HCT116 (cell line): ENCODE results near the gene MRPL49. TPM values are rescaled to one million over a fixed set of nuclear protein-coding genes. Genes with fewer than 3 reads are reported as not detected.

Experiments
- ATAC-seq: fragments of 200-7000 bp; cut with Tn5 transposase; 2 replicates; pipeline ENCODE4 v1.9.1; 2020; ENCODE audit warnings: mild to moderate bottlenecking, moderate library complexity
- BruUV-seq: library from RNA; stranded (reverse); fragments of 400-500 nt; replicated peaks from 2 replicates; lab custom pipeline; 2021; lab: Mats Ljungman, UMichigan
- CTCF ChIA-PET: fragments of 300-600 bp; sonication (Branson Sonifier 250); formaldehyde crosslinking; loops from one replicate; lab custom pipeline; 2021; ENCODE audit warnings: antibody characterized with exemption; lab: Charles Lee
- POLR2A ChIA-PET: fragments of 300-600, 350-600 bp; sonication (Branson Sonifier 250); formaldehyde crosslinking; loops from one replicate; lab custom pipeline; 2021; ENCODE audit warnings: antibody characterized with exemption; lab: Charles Lee
- RAD21 ChIA-PET, 2 experiments: fragments of 300-600 bp; sonication (Branson Sonifier 250); formaldehyde crosslinking; loops; one replicate each; lab custom pipeline; 2023; ENCODE audit warnings: low total read pairs in 2 of 2; ENCODE audit not compliant: uncharacterized antibody in 2 of 2, unreplicated experiment in 2 of 2, low non-redundant PET in 1 of 2; lab: Charles Lee
- DNase-seq: peaks from one replicate; pipeline ENCODE4 v3.0.0-alpha.2; 2010; ENCODE audit warnings: low read depth, low spot score
- H2AFZ ChIP-seq: fragments of 200-600 bp; shearing (Covaris generic), sonication (generic); 2 replicates; pipeline ENCODE4 v1.6.1; 2017; ENCODE audit warnings: low read depth, mixed run types, mixed read lengths, antibody characterized with exemption, low read length; ENCODE audit not compliant: poor library complexity, severe bottlenecking
- H3K27ac ChIP-seq: 2 replicates; pipeline ENCODE4 v1.5.1; 2012; ENCODE audit warnings: low read depth, low read length
- H3K27me3 ChIP-seq: fragments of 200-600 bp; sonication (generic); 2 replicates; pipeline ENCODE4 v1.6.1; 2016; ENCODE audit warnings: mixed run types, low read length, mixed read lengths; ENCODE audit not compliant: insufficient read depth
- H3K36me3 ChIP-seq, 2 experiments: fragments of 200-500 bp in 1 of 2; fragments of 200-600 bp in 1 of 2; sonication (Bioruptor generic) in 1 of 2; sonication (generic) in 1 of 2; 2 replicates each; pipeline versions ENCODE4 v1.5.1 to v1.6.1; 2014 to 2016; ENCODE audit warnings: low read length in 2 of 2, inconsistent platforms in 1 of 2, mixed read lengths in 1 of 2, mixed run types in 1 of 2; ENCODE audit not compliant: insufficient read depth in 2 of 2, control insufficient read depth in 1 of 2
- H3K4me1 ChIP-seq, 2 experiments: fragments of 200-600 bp in 1 of 2; sonication (generic) in 1 of 2; 2 replicates each; pipeline versions ENCODE4 v1.5.1 to v1.6.1; 2012 to 2017; ENCODE audit warnings: low read length in 2 of 2, inconsistent platforms in 1 of 2, mild to moderate bottlenecking in 1 of 2, mixed read lengths in 1 of 2, mixed run types in 1 of 2, moderate library complexity in 1 of 2; ENCODE audit not compliant: insufficient read depth in 2 of 2, control insufficient read depth in 1 of 2
- H3K4me2 ChIP-seq: fragments of 200-600 bp; sonication (generic); 2 replicates; pipeline ENCODE4 v1.6.1; 2017; ENCODE audit warnings: mixed run types, low read length, mixed read lengths
- H3K4me3 ChIP-seq, 2 experiments: fragments of 200-600 bp in 1 of 2; sonication (generic) in 1 of 2; replicated peaks in 1 of 2; 2 replicates each; pipeline ENCODE4 v1.5.1; 2011 to 2016; ENCODE audit warnings: low read length in 2 of 2, control low read depth in 1 of 2, low read depth in 1 of 2, mild to moderate bottlenecking in 1 of 2, mixed read lengths in 1 of 2, mixed run types in 1 of 2
- H3K79me2 ChIP-seq: fragments of 200-600 bp; sonication (generic); 2 replicates; pipeline ENCODE4 v1.6.1; 2017; ENCODE audit warnings: mild to moderate bottlenecking, mixed run types, low read length, moderate library complexity, mixed read lengths; ENCODE audit not compliant: insufficient read depth
- H3K9ac ChIP-seq: fragments of 200-600 bp; sonication (generic); 2 replicates; pipeline ENCODE4 v1.6.1; 2016; ENCODE audit warnings: low read length, mixed read lengths
- H3K9me2 ChIP-seq: fragments of 200-600 bp; sonication (generic), shearing (Covaris generic); 2 replicates; pipeline ENCODE4 v1.6.1; 2017; ENCODE audit warnings: mixed run types, mild to moderate bottlenecking, moderate library complexity; ENCODE audit not compliant: insufficient read depth
- H3K9me3 ChIP-seq, 2 experiments: fragments of 200-500 bp in 1 of 2; fragments of 200-600 bp in 1 of 2; sonication (Bioruptor generic) in 1 of 2; sonication (generic) in 1 of 2; 2 replicates each; pipeline ENCODE4 v1.6.1; 2014 to 2017; ENCODE audit warnings: low read length in 2 of 2, mixed read lengths in 2 of 2, inconsistent platforms in 1 of 2, low read depth in 1 of 2, mild to moderate bottlenecking in 1 of 2, mixed run types in 1 of 2, moderate library complexity in 1 of 2; ENCODE audit not compliant: control insufficient read depth in 1 of 2, insufficient read depth in 1 of 2
- H4K20me1 ChIP-seq: fragments of 200-600 bp; sonication (generic), shearing (Covaris generic); 2 replicates; pipeline ENCODE4 v1.6.1; 2017; ENCODE audit warnings: mixed run types, mild to moderate bottlenecking, moderate library complexity; ENCODE audit not compliant: insufficient read depth
- CBX3 ChIP-seq: IDR thresholded peaks from 2 replicates; pipeline ENCODE4 v1.6.1; 2012; ENCODE audit warnings: low read depth
- ELF1 ChIP-seq: IDR thresholded peaks from 2 replicates; pipeline ENCODE4 v1.6.1; 2012; ENCODE audit warnings: low read depth, borderline replicate concordance
- EZH2phosphoT487 ChIP-seq: fragments of 200-600 bp; IDR thresholded peaks from 2 replicates; pipeline ENCODE4 v1.6.1; 2018; ENCODE audit warnings: antibody characterized with exemption, borderline replicate concordance
- JUND ChIP-seq: IDR thresholded peaks from 2 replicates; pipeline ENCODE4 v1.6.1; 2012
- MAX ChIP-seq: IDR thresholded peaks from 2 replicates; pipeline ENCODE4 v1.6.1; 2012
- RAD21 ChIP-seq: IDR thresholded peaks from 2 replicates; pipeline ENCODE4 v1.6.1; 2012; ENCODE audit warnings: low read depth, mild to moderate bottlenecking
- REST ChIP-seq: IDR thresholded peaks from 2 replicates; pipeline ENCODE4 v1.6.1; 2012; ENCODE audit warnings: low read depth
- SIN3A ChIP-seq: IDR thresholded peaks from 2 replicates; pipeline ENCODE4 v1.6.1; 2012; ENCODE audit warnings: low read depth
- SP1 ChIP-seq: IDR thresholded peaks from 2 replicates; pipeline ENCODE4 v1.6.1; 2012; ENCODE audit warnings: low read depth
- TCF7L2 ChIP-seq: IDR thresholded peaks from 2 replicates; pipeline ENCODE4 v1.7.0; 2011; ENCODE audit warnings: borderline replicate concordance, inconsistent platforms; ENCODE audit not compliant: insufficient read depth, insufficient read length; ENCODE audit errors: extremely low read depth
- YY1 ChIP-seq: IDR thresholded peaks from 2 replicates; pipeline ENCODE4 v1.6.1; 2011; ENCODE audit warnings: low read length, low read depth, moderate library complexity, mild to moderate bottlenecking; ENCODE audit not compliant: insufficient replicate concordance; ENCODE audit errors: extremely low read depth
- ZBTB33 ChIP-seq: IDR thresholded peaks from 2 replicates; pipeline ENCODE4 v1.6.1; 2011; ENCODE audit warnings: mild to moderate bottlenecking, low read length, moderate library complexity; ENCODE audit not compliant: insufficient replicate concordance; ENCODE audit errors: extremely low read depth
- intact Hi-C: fragments of 100-400 bp; cut with micrococcal nuclease; formaldehyde crosslinking; loops from 2 replicates; pipeline ENCODE4 v1.10.0; 2022
- total RNA-seq: library from RNA; stranded (reverse); gene quantifications from one replicate; pipeline ENCODE4 v1.2.1, GENCODE V29; 2021; ENCODE audit not compliant: unreplicated experiment

The MRPL49 gene
- total RNA-seq, 1 experiment from 2014 or later: 77.5 TPM

- intact Hi-C loops: no loop called here
- Histone ChIP-seq H3K9me3 (no peaks in the 10 kb centered on the region), H3K9me2 (no peaks in the 10 kb centered on the region), H3K4me3 (no peak overlapping the region), H4K20me1 (no peaks in the 10 kb centered on the region), H3K4me2 (no peak overlapping the region), H3K36me3 (no peaks in the 10 kb centered on the region), H3K27me3 (no peaks in the 10 kb centered on the region), H3K27ac (no peak overlapping the region), H2AFZ (no peak overlapping the region), H3K9ac (no peak overlapping the region), H3K4me1 (peaks cover 0 to 6% of the 10 kb centered on the region in 2 experiments; a peak in 1 of 4 replicates), H3K79me2 (no peaks in the 10 kb centered on the region)
- ATAC-seq (no peak), DNase-seq (no peak)
- RAD21 ChIA-PET: no interaction called here
- TF ChIP-seq EZH2phosphoT487: no peak
- TF ChIP-seq YY1: no peak
- TF ChIP-seq TCF7L2: no peak
- no peak for TF ChIP-seq MAX
- no TSS peak for BruUV-seq
- CTCF ChIA-PET: no interaction called here
- POLR2A ChIA-PET: no interaction called here
These were observed 34.8 kb downstream of the MRPL49 start for GRCh38 chr11:65156926-65157325.

GRCh38 chr11:65157336-65157735 lies 35.2 kb downstream of the MRPL49 start:
- Histone ChIP-seq H3K9me3 (no peaks in the 10 kb centered on the region), H3K27ac (no peak overlapping the region), H3K4me3 (no peak overlapping the region), H3K27me3 (no peaks in the 10 kb centered on the region), H3K36me3 (no peaks in the 10 kb centered on the region), H3K4me2 (no peak overlapping the region), H3K9ac (no peak overlapping the region), H3K9me2 (no peaks in the 10 kb centered on the region), H3K4me1 (peaks cover 0 to 6% of the 10 kb centered on the region in 2 experiments; a peak in 1 of 4 replicates), H4K20me1 (no peaks in the 10 kb centered on the region), H3K79me2 (no peaks in the 10 kb centered on the region), H2AFZ (no peak overlapping the region)
- RAD21 ChIA-PET: no interaction called here
- no peak for TF ChIP-seq SP1
- no peak for TF ChIP-seq REST
- TF ChIP-seq JUND: no peak
- no peak for TF ChIP-seq ELF1
- TF ChIP-seq CBX3: no peak
- TF ChIP-seq SIN3A: no peak
- no peak for TF ChIP-seq YY1
- no peak for TF ChIP-seq RAD21
- TF ChIP-seq ZBTB33: no peak
- intact Hi-C loops: no loop called here
- CTCF ChIA-PET: no interaction called here
- no peak for DNase-seq
- POLR2A ChIA-PET: no interaction called here
- no peak for ATAC-seq
- BruUV-seq: no TSS peak
